GM12873 (cell line): ENCODE results near the gene SF3B1.
A peak's percentile ranks its signal among the peaks of the same experiment; 100 is the strongest.

Source experiments
- TF ChIP-seq, protein P1 (sequence below): IDR thresholded peaks from 2 replicates; pipeline ENCODE4 v1.5.1; 2012; ENCODE audit warnings: low read depth, mild to moderate bottlenecking, moderate library complexity, low read length, control low read depth; ENCODE audit not compliant: insufficient read depth; ENCODE audit errors: missing control alignments

Gene SF3B1

DNA sequence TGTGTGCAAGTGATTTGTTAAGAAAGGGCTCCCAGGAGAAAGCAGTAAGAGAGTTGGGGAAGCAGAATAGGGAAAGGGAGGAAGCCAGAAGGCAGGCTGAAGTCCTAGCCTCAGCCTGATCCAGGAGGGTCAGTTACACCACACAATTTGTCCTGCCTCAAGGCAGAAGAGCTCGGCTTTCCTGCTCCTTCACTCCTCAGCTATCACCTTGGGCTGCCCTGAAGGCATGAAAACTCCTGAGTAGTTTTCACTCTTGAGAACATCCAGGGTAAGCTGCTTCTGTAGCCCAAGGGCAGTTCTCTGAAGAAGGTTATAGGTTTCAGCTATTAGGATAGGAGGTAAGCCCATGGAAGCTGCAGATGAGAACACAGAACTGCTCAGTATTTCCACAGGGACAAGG is 76.8 kb downstream of the SF3B1 start:
- TF ChIP-seq, protein P1, sequence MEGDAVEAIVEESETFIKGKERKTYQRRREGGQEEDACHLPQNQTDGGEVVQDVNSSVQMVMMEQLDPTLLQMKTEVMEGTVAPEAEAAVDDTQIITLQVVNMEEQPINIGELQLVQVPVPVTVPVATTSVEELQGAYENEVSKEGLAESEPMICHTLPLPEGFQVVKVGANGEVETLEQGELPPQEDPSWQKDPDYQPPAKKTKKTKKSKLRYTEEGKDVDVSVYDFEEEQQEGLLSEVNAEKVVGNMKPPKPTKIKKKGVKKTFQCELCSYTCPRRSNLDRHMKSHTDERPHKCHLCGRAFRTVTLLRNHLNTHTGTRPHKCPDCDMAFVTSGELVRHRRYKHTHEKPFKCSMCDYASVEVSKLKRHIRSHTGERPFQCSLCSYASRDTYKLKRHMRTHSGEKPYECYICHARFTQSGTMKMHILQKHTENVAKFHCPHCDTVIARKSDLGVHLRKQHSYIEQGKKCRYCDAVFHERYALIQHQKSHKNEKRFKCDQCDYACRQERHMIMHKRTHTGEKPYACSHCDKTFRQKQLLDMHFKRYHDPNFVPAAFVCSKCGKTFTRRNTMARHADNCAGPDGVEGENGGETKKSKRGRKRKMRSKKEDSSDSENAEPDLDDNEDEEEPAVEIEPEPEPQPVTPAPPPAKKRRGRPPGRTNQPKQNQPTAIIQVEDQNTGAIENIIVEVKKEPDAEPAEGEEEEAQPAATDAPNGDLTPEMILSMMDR = no peak

DNA sequence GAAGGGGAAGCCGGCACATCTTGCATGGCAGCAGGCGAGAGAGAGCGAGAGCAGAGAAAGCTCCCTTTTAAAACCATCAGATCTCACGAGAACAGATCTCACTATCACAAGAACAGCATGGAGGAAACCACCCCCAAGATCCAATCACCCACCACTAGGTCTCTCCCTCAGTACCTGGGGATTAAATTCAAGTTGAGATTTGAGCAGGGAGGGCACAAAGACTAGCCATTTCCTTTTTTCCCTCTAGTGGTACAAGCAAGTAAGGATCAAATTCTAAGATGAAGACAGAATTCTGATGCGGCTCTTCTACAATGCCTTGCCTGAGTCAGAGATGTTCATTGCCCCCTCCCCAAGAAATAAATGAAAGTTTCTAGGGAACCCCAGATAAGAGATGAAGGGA is 78.7 kb downstream of the SF3B1 start:
- TF ChIP-seq, protein P1 = peak; percentile 54

DNA sequence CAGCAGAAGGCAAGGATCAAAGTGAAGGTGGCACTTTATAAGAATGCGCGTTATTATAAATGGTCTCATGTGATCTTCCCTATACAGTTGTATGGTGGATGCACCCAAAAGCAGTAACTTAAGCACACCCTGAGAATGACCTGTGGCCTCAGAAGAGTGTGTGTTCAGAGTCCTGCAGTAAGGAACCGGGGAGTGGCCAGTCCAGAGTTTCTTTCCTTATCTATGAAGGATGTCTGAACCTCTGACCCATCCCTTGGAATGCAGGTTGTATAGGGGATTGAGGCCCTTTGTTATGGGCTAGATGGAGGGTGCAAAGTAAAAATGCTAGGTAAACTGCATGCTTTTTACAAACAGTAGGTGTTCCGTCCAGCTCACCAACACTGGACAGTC is 80.7 kb downstream of the SF3B1 start:
- TF ChIP-seq, protein P1 = no peak

DNA sequence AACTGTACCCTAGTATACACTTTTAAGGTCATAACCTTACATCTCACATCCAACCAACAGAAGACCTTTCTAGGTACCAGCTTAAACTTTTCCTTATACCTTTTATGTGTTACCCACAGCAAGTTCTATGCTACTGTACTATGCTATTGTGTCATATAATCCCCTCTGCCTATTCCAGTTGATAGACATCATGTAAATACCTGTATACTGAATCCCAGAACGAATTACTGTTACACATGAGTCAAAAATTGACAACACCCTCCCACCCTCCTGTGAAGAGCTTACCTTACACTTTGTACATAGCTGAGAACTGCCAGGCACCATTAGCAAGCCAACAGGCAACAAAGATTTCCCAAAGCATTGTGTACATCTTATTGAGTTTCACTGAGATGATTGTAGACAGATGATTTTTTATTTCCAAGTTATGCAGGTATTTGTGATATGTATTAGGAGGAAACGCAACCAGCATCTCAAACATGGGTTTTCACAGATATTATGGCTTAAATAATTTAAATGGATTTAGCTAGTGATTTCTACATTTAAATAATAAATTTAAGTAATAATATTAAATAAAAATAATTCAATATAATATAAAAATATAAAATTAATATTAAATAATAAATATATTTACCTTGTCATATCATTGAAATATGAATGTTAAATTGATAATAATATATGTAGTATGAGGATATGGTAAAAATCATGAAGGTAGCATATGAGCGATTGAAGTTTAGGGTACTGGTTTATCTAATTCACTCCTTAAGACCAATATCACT is 81.2 kb downstream of the SF3B1 start:
- TF ChIP-seq, protein P1 = no peak

DNA sequence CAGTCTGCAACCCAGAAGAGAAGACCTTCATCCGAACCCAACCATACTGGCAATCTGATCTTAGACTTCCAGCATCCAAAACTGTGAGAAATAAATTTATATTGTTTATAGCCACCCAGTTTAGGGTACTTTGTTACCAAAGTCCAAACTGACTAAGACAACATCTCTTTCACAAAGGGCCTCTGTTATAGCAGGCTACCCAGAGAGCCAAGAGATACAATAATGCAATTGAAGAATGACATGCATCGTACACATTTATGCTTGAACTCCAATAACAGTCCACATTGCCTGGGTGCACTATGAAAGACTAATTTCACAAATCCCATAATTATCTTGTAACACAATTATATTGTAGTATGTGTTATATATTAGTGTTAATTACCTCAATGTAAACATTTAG is 85.1 kb downstream of the SF3B1 start:
- TF ChIP-seq, protein P1 = no peak

DNA sequence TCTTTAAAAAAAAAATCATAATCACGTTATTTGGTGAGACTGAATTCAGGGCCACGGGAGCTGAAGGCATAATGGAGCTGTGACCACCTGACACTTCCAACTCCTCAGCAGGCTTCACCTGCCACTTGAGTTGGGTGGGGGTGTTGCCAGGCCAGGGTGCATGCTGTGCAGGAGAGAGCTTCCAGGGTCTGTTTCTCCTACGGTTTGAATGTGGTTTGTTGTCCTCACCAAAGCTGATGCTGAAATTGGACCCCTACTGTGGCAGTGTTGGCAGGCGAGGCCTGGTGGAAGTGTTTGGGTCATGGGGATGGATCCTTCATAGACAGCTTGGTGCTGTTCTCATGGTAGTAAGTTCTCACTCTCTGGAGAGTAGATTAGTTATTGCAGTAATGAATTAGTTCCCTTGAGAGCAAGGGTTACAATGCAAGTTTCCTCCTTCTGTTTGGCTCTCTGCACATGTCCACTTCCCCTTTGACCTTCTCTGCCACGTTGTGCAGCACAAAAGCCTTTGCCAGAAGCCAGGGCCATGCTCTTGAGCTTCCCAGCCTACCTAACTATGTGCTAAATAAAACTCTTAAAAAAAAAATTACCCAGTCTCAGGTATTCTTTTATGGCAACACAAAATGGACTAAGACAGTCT is 86.0 kb downstream of the SF3B1 start:
- TF ChIP-seq, protein P1 = no peak

DNA sequence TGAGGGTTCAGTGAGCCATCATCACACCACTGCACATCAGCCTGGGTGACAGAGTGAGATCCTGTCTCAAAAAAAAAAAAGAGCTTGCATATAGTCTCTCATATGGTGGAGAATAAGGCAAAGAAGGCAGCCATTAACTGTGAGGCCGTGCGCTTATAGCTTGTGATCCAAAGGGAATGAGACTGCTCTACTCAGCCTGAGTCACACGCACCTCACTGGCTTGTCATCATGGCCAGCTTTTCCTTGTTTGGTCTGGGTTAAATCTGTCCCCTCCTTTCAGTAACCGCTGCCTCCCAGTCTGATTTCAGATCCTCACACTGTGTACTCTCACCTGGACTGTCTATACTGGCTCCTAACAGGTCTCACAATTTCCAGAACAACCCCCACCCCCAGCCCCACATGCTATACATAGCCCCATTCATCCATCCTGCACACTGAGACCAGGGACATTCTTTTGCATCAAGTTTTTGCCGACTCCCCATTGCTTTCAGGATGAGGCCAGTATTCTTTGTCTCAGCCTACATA is 88.9 kb downstream of the SF3B1 start:
- TF ChIP-seq, protein P1 = no peak
